Right cardiac atrium (tissue), 5 donors: ENCODE data around the gene CRHR1. TPM values are rescaled to one million over a fixed set of nuclear protein-coding genes. Genes with fewer than 3 reads are reported as not detected.

Experiments used
- ATAC-seq, 2 donors: fragments of 200-7000 bp; cut with Tn5 transposase; one replicate each; pipeline versions ENCODE4 v1.8.0 to v1.9.1; 2020; ENCODE audit warnings: moderate library complexity in 2 of 2, mild to moderate bottlenecking in 1 of 2
- DNase-seq, 3 donors: peaks; one replicate each; pipeline ENCODE4 v3.0.0-alpha.2; 2020
- H3K27ac ChIP-seq: one replicate; pipeline ENCODE4 v1.5.1; 2013; ENCODE audit warnings: mild to moderate bottlenecking, low read length, control low read depth, moderate library complexity
- H3K27me3 ChIP-seq: one replicate; pipeline ENCODE4 v1.6.1; 2013; ENCODE audit not compliant: control insufficient read depth, insufficient read depth
- H3K4me1 ChIP-seq: one replicate; pipeline ENCODE4 v1.6.1; 2013; ENCODE audit warnings: low read length; ENCODE audit not compliant: control insufficient read depth, insufficient read depth
- H3K4me3 ChIP-seq: one replicate; pipeline ENCODE4 v1.5.1; 2013; ENCODE audit warnings: low read length, control low read depth
- H3K9me3 ChIP-seq: one replicate; pipeline ENCODE4 v1.6.1; 2013; ENCODE audit warnings: low read length; ENCODE audit not compliant: control insufficient read depth
- WGBS: extraction: QIAGEN DNeasy Blood & Tissue Kit; methylation state at CpG from one replicate; pipeline ENCODE4 v1.1.7; 2013; 5-methylcytosine and 5-hydroxymethylcytosine counted together
- intact Hi-C, 4 donors: fragments of 100-400 bp; cut with DNase I; formaldehyde crosslinking; loops; one replicate each; pipeline versions ENCODE4 v1.11.0 to v1.14.0; 2022 to 2023
- polyA plus RNA-seq: library from polyadenylated mRNA; stranded (reverse); fragments of 200-250 nt; gene quantifications from one replicate; pipeline ENCODE4 v1.2.3, GENCODE V29; 2013
- total RNA-seq, 4 donors: library from RNA; stranded (reverse); fragmentation: NEBNext Ultra II Directional; extraction: Animal tissue kit (Norgen Biotek cat#: 25700); gene quantifications; one replicate each; pipeline ENCODE4 v1.2.1, GENCODE V29; 2021
- donor health status: healthy with polysubstance abuse.
- donor health status: DM: no; HTN: yes; CAD: no.
- donor health status: DM: no; HTN: no; CAD: no.
- donor health status: DM: no; HTN: yes; CAD: no; lungs with severe emphysema.
- donor health status: DM: yes; HTN: yes; CAD: no.

Gene CRHR1
- total and polyA plus RNA-seq, 5 donors: not detected

- Histone ChIP-seq H3K9me3 (no peaks in the 10 kb centered on the region), H3K4me1 (no peaks in the 10 kb centered on the region), H3K27ac (no peak overlapping the region), H3K27me3 (no peaks in the 10 kb centered on the region), H3K4me3 (no peak overlapping the region)
- DNase-seq (peak in 1 of 3 donors; percentile 21), ATAC-seq (no peak)
- 84% methylated on average over 9 of the region's 9 CpGs for WGBS
- intact Hi-C loops: loop anchor here in 1 of 4 donors (10.0 kb wide), 1 partner anchor 193 kb away; no protein-coding TSS in a partner anchor
These were observed 53.5 kb downstream of the CRHR1 start for GRCh38 chr17:45837603-45838002.

DNA sequence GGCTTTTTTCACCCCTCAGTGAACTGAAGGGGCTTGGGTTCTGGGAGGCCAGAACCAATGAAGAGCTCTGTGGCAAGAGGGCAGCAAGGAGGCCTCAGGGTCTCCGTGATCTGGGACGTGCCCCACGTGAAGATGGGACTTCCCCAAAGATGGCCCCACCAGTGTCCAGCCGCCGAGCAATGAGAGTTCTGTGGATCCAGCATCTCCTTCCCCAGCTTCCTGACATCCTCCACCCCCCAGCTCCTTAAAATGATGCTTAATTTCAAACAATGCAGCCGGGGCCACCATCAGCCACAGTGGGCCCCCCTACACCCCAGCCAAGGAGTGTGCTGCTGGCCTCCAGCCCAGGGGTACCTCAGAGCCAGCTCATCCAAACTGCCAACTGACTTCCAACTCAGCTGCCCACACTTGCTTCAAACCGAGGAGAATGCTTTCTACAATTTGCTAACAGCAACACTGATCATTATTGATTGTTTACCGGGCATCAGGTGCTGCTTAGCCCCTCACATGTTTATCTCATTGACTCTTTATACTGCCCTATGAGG is 54.7 kb downstream of the CRHR1 start:
- Histone ChIP-seq H3K9me3 (no peaks in the 10 kb centered on the region), H3K4me1 (no peaks in the 10 kb centered on the region), H3K27me3 (no peaks in the 10 kb centered on the region), H3K4me3 (no peak overlapping the region), H3K27ac (no peak overlapping the region)
- no peak for ATAC-seq
- WGBS: 74% methylated on average over 8 of the region's 8 CpGs
- intact Hi-C loops: loop anchor here in 1 of 4 donors (10.0 kb wide), 1 partner anchor 194 kb away; no protein-coding TSS in a partner anchor
- no peak for DNase-seq

DNA sequence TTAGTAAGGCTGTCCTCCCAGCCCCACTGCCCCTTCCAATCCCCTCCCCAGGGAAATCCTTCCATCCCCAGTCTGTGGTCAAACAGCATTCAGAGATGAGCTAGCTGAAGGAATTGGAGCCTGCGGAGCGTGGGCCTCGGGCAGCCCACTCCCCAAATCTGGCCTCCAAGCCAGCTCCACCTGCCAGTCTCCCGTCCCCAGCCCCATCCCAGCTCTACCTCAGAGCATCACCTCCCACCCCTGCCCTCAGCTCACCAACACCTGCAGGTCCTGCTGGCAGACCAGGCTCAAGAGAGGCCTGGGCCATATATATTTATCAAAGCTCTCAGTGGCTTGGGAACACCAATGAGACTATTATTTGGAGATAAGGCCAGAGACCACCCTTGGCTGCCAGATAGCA is 55.3 kb downstream of the CRHR1 start:
- no peaks in the 10 kb centered on the region for H3K9me3 ChIP-seq
- no peak overlapping the region for H3K27ac ChIP-seq
- intact Hi-C loops: loop anchor here in 1 of 4 donors (10.0 kb wide), 1 partner anchor 195 kb away; no protein-coding TSS in a partner anchor
- WGBS: 82% methylated on average over 4 of the region's 4 CpGs
- no peak overlapping the region for H3K4me3 ChIP-seq
- DNase-seq: no peak
- no peaks in the 10 kb centered on the region for H3K4me1 ChIP-seq
- ATAC-seq: no peak
- no peaks in the 10 kb centered on the region for H3K27me3 ChIP-seq

DNA sequence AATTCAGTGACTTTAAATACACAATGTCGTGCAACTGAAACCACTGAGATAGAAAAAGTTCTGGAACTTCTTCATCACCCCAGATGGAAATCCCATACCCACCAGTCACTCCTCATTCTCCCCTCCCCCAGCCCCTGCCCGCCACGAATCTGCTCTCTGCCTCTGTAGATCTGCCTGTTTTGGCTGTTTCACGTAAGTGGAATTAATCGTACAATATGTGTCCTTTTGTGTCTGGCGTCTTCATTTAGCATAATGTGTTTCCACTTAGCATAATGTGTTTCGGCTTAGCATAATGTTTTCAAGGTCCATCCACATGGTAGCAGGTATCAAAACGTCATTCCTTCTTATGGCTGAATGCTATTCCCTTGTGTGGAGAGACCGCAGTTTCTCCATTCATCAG is 57.1 kb downstream of the CRHR1 start:
- Histone ChIP-seq H3K27ac (no peak overlapping the region), H3K4me3 (no peak overlapping the region), H3K4me1 (no peaks in the 10 kb centered on the region), H3K9me3 (no peaks in the 10 kb centered on the region), H3K27me3 (no peaks in the 10 kb centered on the region)
- DNase-seq (no peak), ATAC-seq (no peak)
- intact Hi-C loops: no loop called here
- WGBS: 71% methylated on average over 9 of the region's 9 CpGs

DNA sequence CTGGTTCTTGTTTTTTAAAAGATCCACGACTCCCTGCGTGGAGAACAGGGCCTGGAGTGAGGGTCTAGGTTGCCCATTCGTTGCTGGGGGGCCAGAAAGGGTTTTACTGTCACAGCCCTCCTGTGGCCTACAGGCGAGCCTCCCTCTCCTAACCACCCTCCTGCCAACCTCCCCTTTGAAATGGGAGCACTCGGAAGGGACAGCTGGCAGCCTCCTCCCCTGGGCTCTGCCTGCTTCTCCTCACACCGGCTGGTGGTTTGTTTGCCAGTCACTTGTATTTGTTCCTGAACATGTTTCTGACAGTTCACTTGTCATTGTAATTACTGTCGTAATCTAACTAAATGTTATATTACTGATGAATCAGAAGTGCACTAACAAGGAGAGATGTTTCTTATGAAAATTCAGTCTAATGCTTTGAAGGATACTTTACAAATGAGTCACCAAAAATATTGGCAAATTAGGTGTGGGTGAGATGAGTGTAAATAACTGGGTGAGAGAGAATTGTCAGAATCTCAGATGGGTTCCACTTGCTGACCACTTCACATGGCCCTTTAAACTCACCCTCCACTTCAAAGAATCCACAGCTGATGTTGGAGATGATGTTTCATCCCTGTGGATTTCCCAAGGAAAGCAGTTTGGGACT is 57.9 kb downstream of the CRHR1 start:
- intact Hi-C loops: no loop called here
- no peak overlapping the region for H3K27ac ChIP-seq
- no peak for ATAC-seq
- H3K4me3 ChIP-seq: no peak overlapping the region
- WGBS: 50% methylated on average over 7 of the region's 7 CpGs
- no peaks in the 10 kb centered on the region for H3K27me3 ChIP-seq
- H3K9me3 ChIP-seq: no peaks in the 10 kb centered on the region
- DNase-seq: no peak
- H3K4me1 ChIP-seq: no peaks in the 10 kb centered on the region

DNA sequence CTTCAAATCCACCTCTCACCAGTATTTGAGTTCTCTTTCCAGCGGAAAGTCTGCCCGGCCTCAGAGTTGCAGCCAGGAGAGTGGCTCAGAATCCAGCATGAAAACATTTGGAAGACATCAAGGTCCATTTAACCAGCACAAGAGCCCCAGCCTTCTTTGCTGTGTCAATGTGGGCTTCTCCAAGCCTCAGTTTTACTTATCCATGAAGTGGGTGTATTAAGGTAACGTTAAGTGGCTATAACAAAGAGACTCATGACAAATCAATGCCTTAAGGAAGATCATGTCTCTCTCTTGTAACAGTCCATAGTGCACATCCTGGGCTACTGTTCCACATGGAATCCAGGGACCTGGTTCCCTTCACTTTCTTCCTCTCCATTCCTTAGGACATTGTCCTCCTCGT is 59.6 kb downstream of the CRHR1 start:
- H3K9me3 ChIP-seq: no peaks in the 10 kb centered on the region
- WGBS: 86% methylated on average over 4 of the region's 4 CpGs
- intact Hi-C loops: no loop called here
- H3K27me3 ChIP-seq: no peaks in the 10 kb centered on the region
- no peak overlapping the region for H3K4me3 ChIP-seq
- no peak for DNase-seq
- ATAC-seq: no peak
- H3K27ac ChIP-seq: no peak overlapping the region
- H3K4me1 ChIP-seq: no peaks in the 10 kb centered on the region

GRCh38 chr17:45844695-45845375 is 60.7 kb downstream of the CRHR1 start, which contains the start of gene SPPL2C:
TSS of gene SPPL2C (plus strand) at chr17:45844881. CDS start at chr17:45844907, 26 bp downstream.
- Histone ChIP-seq H3K4me3 (no peak within 1 kb of the TSS), H3K4me1 (no peaks in the 10 kb centered on the region), H3K27ac (no peak within 1 kb of the TSS), H3K9me3 (no peaks in the 10 kb centered on the region), H3K27me3 (no peaks in the 10 kb centered on the region)
- ATAC-seq (no peak), DNase-seq (no peak)
- intact Hi-C loops: no loop called here
- WGBS: 79% methylated on average over 25 of the region's 25 CpGs

DNA sequence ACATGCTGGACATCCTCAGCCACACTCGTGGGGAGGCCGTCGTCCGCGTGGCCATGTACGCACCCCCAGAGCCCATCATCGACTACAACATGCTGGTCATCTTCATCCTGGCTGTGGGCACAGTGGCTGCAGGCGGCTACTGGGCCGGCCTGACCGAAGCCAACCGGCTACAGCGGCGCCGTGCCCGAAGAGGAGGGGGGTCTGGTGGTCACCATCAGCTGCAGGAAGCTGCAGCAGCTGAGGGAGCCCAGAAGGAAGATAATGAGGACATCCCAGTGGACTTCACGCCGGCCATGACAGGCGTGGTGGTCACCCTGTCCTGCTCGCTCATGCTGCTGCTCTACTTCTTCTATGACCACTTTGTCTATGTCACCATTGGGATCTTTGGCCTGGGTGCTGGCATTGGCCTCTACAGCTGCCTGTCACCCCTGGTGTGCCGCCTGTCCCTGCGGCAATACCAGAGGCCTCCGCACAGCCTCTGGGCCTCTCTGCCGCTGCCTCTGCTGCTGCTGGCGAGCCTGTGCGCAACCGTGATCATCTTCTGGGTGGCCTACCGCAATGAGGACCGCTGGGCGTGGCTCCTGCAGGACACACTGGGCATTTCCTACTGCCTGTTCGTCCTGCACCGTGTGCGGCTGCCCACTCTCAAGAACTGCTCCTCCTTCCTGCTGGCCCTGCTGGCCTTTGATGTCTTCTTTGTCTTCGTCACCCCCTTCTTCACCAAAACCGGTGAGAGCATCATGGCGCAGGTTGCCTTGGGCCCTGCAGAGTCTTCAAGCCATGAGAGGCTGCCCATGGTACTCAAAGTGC is 61.5 kb downstream of the CRHR1 start:
- intact Hi-C loops: no loop called here
- Histone ChIP-seq H3K4me1 (no peaks in the 10 kb centered on the region), H3K9me3 (no peaks in the 10 kb centered on the region), H3K27me3 (no peaks in the 10 kb centered on the region), H3K4me3 (no peak overlapping the region), H3K27ac (no peak overlapping the region)
- DNase-seq (no peak), ATAC-seq (no peak)
- 87% methylated on average over 35 of the region's 35 CpGs for WGBS

DNA sequence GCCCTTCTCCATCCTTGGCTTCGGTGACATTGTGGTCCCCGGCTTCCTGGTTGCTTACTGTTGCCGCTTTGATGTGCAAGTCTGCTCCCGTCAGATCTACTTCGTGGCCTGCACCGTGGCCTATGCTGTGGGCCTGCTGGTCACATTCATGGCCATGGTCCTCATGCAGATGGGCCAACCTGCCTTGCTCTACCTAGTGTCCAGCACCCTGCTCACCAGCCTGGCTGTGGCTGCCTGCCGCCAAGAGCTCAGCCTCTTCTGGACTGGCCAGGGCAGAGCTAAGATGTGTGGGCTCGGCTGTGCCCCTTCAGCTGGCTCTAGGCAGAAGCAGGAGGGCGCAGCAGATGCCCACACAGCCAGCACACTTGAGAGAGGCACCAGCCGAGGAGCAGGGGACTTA is 62.1 kb downstream of the CRHR1 start:
- 89% methylated on average over 10 of the region's 10 CpGs for WGBS
- ATAC-seq (no peak), DNase-seq (no peak)
- no peak overlapping the region for H3K4me3 ChIP-seq
- H3K27me3 ChIP-seq: no peaks in the 10 kb centered on the region
- no peak overlapping the region for H3K27ac ChIP-seq
- no peaks in the 10 kb centered on the region for H3K9me3 ChIP-seq
- H3K4me1 ChIP-seq: no peaks in the 10 kb centered on the region
- intact Hi-C loops: no loop called here

DNA sequence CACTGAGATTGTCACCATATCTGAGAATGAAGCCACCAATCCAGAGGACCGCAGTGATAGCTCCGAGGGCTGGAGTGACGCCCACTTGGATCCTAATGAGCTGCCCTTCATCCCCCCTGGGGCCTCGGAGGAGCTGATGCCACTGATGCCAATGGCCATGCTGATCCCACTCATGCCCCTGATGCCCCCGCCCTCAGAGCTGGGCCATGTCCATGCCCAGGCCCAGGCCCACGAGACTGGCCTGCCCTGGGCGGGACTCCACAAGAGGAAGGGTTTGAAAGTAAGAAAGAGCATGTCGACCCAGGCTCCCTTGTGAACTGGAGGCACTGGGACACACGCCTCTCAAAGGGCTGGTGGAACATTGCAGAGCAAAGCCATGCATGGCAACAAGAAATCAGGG is 62.5 kb downstream of the CRHR1 start:
- intact Hi-C loops: no loop called here
- H3K27ac ChIP-seq: no peak overlapping the region
- no peaks in the 10 kb centered on the region for H3K4me1 ChIP-seq
- 75% methylated on average over 9 of the region's 9 CpGs for WGBS
- H3K4me3 ChIP-seq: no peak overlapping the region
- ATAC-seq: no peak
- H3K27me3 ChIP-seq: no peaks in the 10 kb centered on the region
- DNase-seq: no peak
- H3K9me3 ChIP-seq: no peaks in the 10 kb centered on the region

DNA sequence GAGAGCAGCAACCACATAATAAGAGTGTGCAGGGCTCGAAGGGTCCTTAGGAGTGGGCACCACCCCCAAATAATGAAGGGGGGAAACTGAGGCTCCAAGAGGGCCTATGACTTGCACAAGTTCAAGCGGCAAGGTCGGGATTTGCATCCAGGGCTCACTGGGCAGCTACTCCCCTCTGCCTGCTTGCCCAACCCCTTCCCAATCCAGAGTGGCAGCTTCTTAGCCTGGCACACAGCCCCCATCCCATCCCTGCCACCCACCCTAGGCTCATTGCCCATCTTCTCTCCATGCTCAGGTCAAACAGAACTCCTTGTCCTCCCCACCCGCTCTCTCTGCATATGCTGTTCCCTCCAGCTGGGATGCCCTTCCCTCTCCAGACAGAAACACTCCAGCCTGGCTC is 63.0 kb downstream of the CRHR1 start:
- H3K9me3 ChIP-seq: no peaks in the 10 kb centered on the region
- H3K4me1 ChIP-seq: no peaks in the 10 kb centered on the region
- DNase-seq (no peak), ATAC-seq (no peak)
- no peaks in the 10 kb centered on the region for H3K27me3 ChIP-seq
- WGBS: 88% methylated on average over 4 of the region's 4 CpGs
- H3K4me3 ChIP-seq: no peak overlapping the region
- intact Hi-C loops: no loop called here
- no peak overlapping the region for H3K27ac ChIP-seq
